PC-9 (cell line): ENCODE measurements around the gene RICTOR. TPM values are rescaled to one million over a fixed set of nuclear protein-coding genes. Genes with fewer than 3 reads are reported as not detected.
A peak's percentile ranks its signal among the peaks of the same experiment; 100 is the strongest.

Source experiments
- BruUV-seq: library from RNA; stranded (reverse); fragments of 400-500 nt; replicated peaks from 2 replicates; lab custom pipeline; 2021; lab: Mats Ljungman, UMichigan
- CTCF ChIA-PET: fragments of 300-600 bp; sonication (Branson Sonifier 250); formaldehyde crosslinking; loops from one replicate; lab custom pipeline; 2022; ENCODE audit warnings: antibody characterized with exemption; lab: Charles Lee
- POLR2A ChIA-PET: fragments of 300-600 bp; sonication (Branson Sonifier 250); formaldehyde crosslinking; loops from one replicate; lab custom pipeline; 2022; ENCODE audit warnings: antibody characterized with exemption; ENCODE audit not compliant: unreplicated experiment; lab: Charles Lee
- DNase-seq, 2 experiments: peaks; one replicate each; pipeline versions ENCODE4 v3.0.0 to v3.0.0-alpha.2; 2015 to 2022; ENCODE audit warnings: mixed read lengths in 1 of 2
- H2AFZ ChIP-seq: fragments of 200-600 bp; sonication (generic); 2 replicates; pipeline ENCODE4 v1.8.1; 2017; ENCODE audit warnings: antibody characterized with exemption
- H3F3A ChIP-seq: fragments of 200-600 bp; sonication (generic); 2 replicates; pipeline ENCODE4 v1.8.1; 2017; ENCODE audit warnings: antibody characterized with exemption, mild to moderate bottlenecking, low read depth; ENCODE audit not compliant: insufficient read depth
- H3K27ac ChIP-seq: fragments of 200-600 bp; sonication (generic); 2 replicates; pipeline ENCODE4 v1.6.1; 2016; ENCODE audit warnings: mixed run types
- H3K27me3 ChIP-seq: fragments of 200-600 bp; sonication (generic); 2 replicates; pipeline ENCODE4 v1.6.1; 2016; ENCODE audit warnings: low read depth, mixed run types; ENCODE audit not compliant: insufficient read depth
- H3K36me3 ChIP-seq: fragments of 200-600 bp; sonication (generic); 2 replicates; pipeline ENCODE4 v1.6.1; 2016; ENCODE audit warnings: low read depth, mixed run types
- H3K4me1 ChIP-seq: fragments of 200-600 bp; sonication (generic); replicated peaks from 2 replicates; pipeline ENCODE4 v1.6.1; 2016; ENCODE audit warnings: mixed run types; ENCODE audit not compliant: insufficient read depth
- H3K4me2 ChIP-seq: fragments of 200-600 bp; sonication (generic); 2 replicates; pipeline ENCODE4 v1.6.1; 2017; ENCODE audit warnings: mixed run types
- H3K4me3 ChIP-seq: fragments of 200-600 bp; sonication (generic); 2 replicates; pipeline ENCODE4 v1.6.1; 2016; ENCODE audit warnings: mixed run types
- H3K79me2 ChIP-seq: fragments of 200-600 bp; sonication (generic); 2 replicates; pipeline ENCODE4 v1.6.1; 2017; ENCODE audit warnings: low read depth, mixed run types
- H3K9me2 ChIP-seq: fragments of 200-600 bp; sonication (generic); 2 replicates; pipeline ENCODE4 v1.8.1; 2017; ENCODE audit warnings: mild to moderate bottlenecking; ENCODE audit not compliant: insufficient read depth
- H3K9me3 ChIP-seq: fragments of 200-600 bp; sonication (generic); 2 replicates; pipeline ENCODE4 v1.8.1; 2016; ENCODE audit warnings: low read depth; ENCODE audit not compliant: insufficient read depth
- H4K20me1 ChIP-seq: fragments of 200-600 bp; sonication (generic); 2 replicates; pipeline ENCODE4 v1.8.1; 2017; ENCODE audit not compliant: insufficient read depth
- CTCF ChIP-seq: fragments of 200-600 bp; sonication (generic); conservative IDR thresholded peaks from 2 replicates; pipeline ENCODE4 v1.6.1; 2017; ENCODE audit warnings: mixed run types, antibody characterized with exemption, mild to moderate bottlenecking, moderate library complexity
- EZH2 ChIP-seq: fragments of 200-600 bp; sonication (generic); IDR thresholded peaks from 2 replicates; pipeline ENCODE4 v1.8.0; 2017; ENCODE audit warnings: antibody characterized with exemption, low read depth
- intact Hi-C: fragments of 100-400 bp; cut with micrococcal nuclease; formaldehyde crosslinking; loops from one replicate; pipeline ENCODE4 v1.10.0; 2022; ENCODE audit not compliant: unreplicated experiment
- total RNA-seq: library from RNA; stranded (reverse); gene quantifications from 2 replicates; pipeline ENCODE4 v1.2.3, GENCODE V29; 2021

Gene RICTOR
- total RNA-seq, 1 experiment from 2014 or later, result 103 TPM

- Histone ChIP-seq H3K9me3 (peaks cover 14% of the 10 kb centered on the region; the same call in 1 of the 2 replicates), H3F3A (peaks cover 13% of the 10 kb centered on the region; the same call in 1 of the 2 replicates), H3K4me3 (no peak overlapping the region), H3K4me2 (peak overlapping the region; percentile 27), H3K36me3 (no peaks in the 10 kb centered on the region), H3K79me2 (no peaks in the 10 kb centered on the region), H3K27ac (peak overlapping the region; percentile 75), H3K4me1 (peaks cover 18% of the 10 kb centered on the region), H3K27me3 (no peaks in the 10 kb centered on the region), H2AFZ (peak overlapping the region; percentile 59), H3K9me2 (no peaks in the 10 kb centered on the region), H4K20me1 (no peaks in the 10 kb centered on the region)
- intact Hi-C loops, result loop anchor here (1.0 to 2.0 kb wide), 2 partner anchors 9 to 16 kb away; no protein-coding TSS in a partner anchor
- peak in 1 of 2 experiments; percentile 71 for DNase-seq
- TF ChIP-seq CTCF (no peak), EZH2 (no peak)
- BruUV-seq, result TSS peak; percentile 76
- ChIA-PET POLR2A (interaction anchor here (0.6 to 0.7 kb wide), 2 partner anchors 20 to 332 kb away, joined by 3 to 5 read pairs; no protein-coding TSS in a partner anchor), CTCF (no interaction called here)
Observed at GRCh38 chr5:39092581-39093351, 18.6 kb upstream of the RICTOR start.

GRCh38 chr5:39091940-39092580 lies 17.9 kb upstream of the RICTOR start:
- Histone ChIP-seq H3K9me2 (no peaks in the 10 kb centered on the region), H4K20me1 (no peaks in the 10 kb centered on the region), H3K4me1 (peaks cover 18% of the 10 kb centered on the region), H3K4me3 (no peak overlapping the region), H3K36me3 (no peaks in the 10 kb centered on the region), H3K27me3 (no peaks in the 10 kb centered on the region), H3F3A (peaks cover 13% of the 10 kb centered on the region; the same call in 1 of the 2 replicates), H3K4me2 (peak overlapping the region; percentile 27; the same call in 1 of the 2 replicates), H2AFZ (peak overlapping the region; percentile 59), H3K27ac (peak overlapping the region; percentile 75), H3K79me2 (no peaks in the 10 kb centered on the region), H3K9me3 (peaks cover 14% of the 10 kb centered on the region; the same call in 1 of the 2 replicates)
- ChIA-PET CTCF (interaction anchor here (0.9 to 1.8 kb wide), 2 partner anchors 11 to 16 kb away, joined by 3 to 6 read pairs; no protein-coding TSS in a partner anchor), POLR2A (interaction anchor here (0.6 to 0.7 kb wide), 2 partner anchors 19 to 78 kb away, joined by 3 read pairs; no protein-coding TSS in a partner anchor)
- BruUV-seq, result no TSS peak
- peak in 1 of 2 experiments; percentile 45 for DNase-seq
- TF ChIP-seq EZH2 (no peak), CTCF (no peak)
- intact Hi-C loops, result loop anchor here (1.0 to 2.0 kb wide), 2 partner anchors 9 to 15 kb away; no protein-coding TSS in a partner anchor

- TF ChIP-seq EZH2, result no peak
- TF ChIP-seq CTCF, result no peak
- DNase-seq, result no peak
- Histone ChIP-seq H3K27me3 (no peaks in the 10 kb centered on the region), H2AFZ (no peak overlapping the region), H4K20me1 (no peaks in the 10 kb centered on the region), H3K4me2 (no peak overlapping the region), H3K4me1 (no peaks in the 10 kb centered on the region), H3K36me3 (no peaks in the 10 kb centered on the region), H3K4me3 (no peak overlapping the region), H3F3A (no peaks in the 10 kb centered on the region), H3K9me2 (0 out of 2 replicates have a peak, but pooled peaks cover 6% of the 10 kb centered on the region), H3K79me2 (no peaks in the 10 kb centered on the region), H3K27ac (no peak overlapping the region), H3K9me3 (peaks cover 8% of the 10 kb centered on the region; the same call in 1 of the 2 replicates)
- intact Hi-C loops, result no loop called here
- no TSS peak for BruUV-seq
- ChIA-PET POLR2A (no interaction called here), CTCF (no interaction called here)
Observed at GRCh38 chr5:39083968-39084367, 9.8 kb upstream of the RICTOR start.
